CD14-positive monocyte (primary cell): ENCODE data around the gene TUBB1. TPM values are rescaled to one million over a fixed set of nuclear protein-coding genes. Genes with fewer than 3 reads are reported as not detected.

Experiments
- DNase-seq, 3 donors: peaks; one replicate each; pipeline ENCODE4 v3.0.0-alpha.2; 2011 to 2022
- H2AFZ ChIP-seq: 2 replicates; pipeline ENCODE4 v1.6.0; 2012; ENCODE audit warnings: mild to moderate bottlenecking, low read depth, low read length, inconsistent platforms; ENCODE audit not compliant: insufficient read depth, poor library complexity, severe bottlenecking
- H3K27ac ChIP-seq, 2 donors: 1 replicate in 1 of 2; 2 replicates in 1 of 2; pipeline ENCODE4 v1.5.1; 2012 to 2013; ENCODE audit warnings: low read length in 2 of 2, control low read depth in 1 of 2, inconsistent platforms in 1 of 2, low read depth in 1 of 2, mild to moderate bottlenecking in 1 of 2
- H3K27me3 ChIP-seq, 2 donors: one replicate each; pipeline versions ENCODE4 v1.6.0 to v1.6.1; 2011 to 2013; ENCODE audit warnings: low read length in 2 of 2; ENCODE audit not compliant: control insufficient read depth in 2 of 2, insufficient read depth in 2 of 2
- H3K36me3 ChIP-seq, 2 donors: replicated peaks in 1 of 2; 1 replicate in 1 of 2; 2 replicates in 1 of 2; pipeline versions ENCODE4 v1.5.1 to v1.6.1; 2012 to 2013; ENCODE audit warnings: low read length in 2 of 2, control low read depth in 1 of 2, inconsistent platforms in 1 of 2, mild to moderate bottlenecking in 1 of 2; ENCODE audit not compliant: insufficient read depth in 2 of 2, control insufficient read depth in 1 of 2
- H3K4me1 ChIP-seq, 2 donors: 1 replicate in 1 of 2; 2 replicates in 1 of 2; pipeline versions ENCODE4 v1.5.1 to v1.6.1; 2012 to 2013; ENCODE audit warnings: low read length in 2 of 2, control low read depth in 1 of 2, inconsistent platforms in 1 of 2, mild to moderate bottlenecking in 1 of 2, moderate library complexity in 1 of 2; ENCODE audit not compliant: insufficient read depth in 2 of 2, control insufficient read depth in 1 of 2
- H3K4me2 ChIP-seq: replicated peaks from 2 replicates; pipeline ENCODE3; 2012; ENCODE audit warnings: low read length, moderate library complexity, mild to moderate bottlenecking; ENCODE audit not compliant: poor library complexity, severe bottlenecking; ENCODE audit errors: extremely low read depth
- H3K4me3 ChIP-seq, 3 experiments: fragments of 200-600 bp in 1 of 3; sonication (generic) in 1 of 3; replicated peaks in 1 of 3; 1 replicate in 2 of 3; 2 replicates in 1 of 3; pipeline ENCODE4 v1.5.1; 2011 to 2013; ENCODE audit warnings: low read length in 3 of 3, mild to moderate bottlenecking in 3 of 3, control low read depth in 2 of 3, low read depth in 2 of 3, inconsistent platforms in 1 of 3, moderate library complexity in 1 of 3
- H3K79me2 ChIP-seq: 2 replicates; pipeline ENCODE4 v1.6.0; 2012; ENCODE audit warnings: mild to moderate bottlenecking, control low read depth, inconsistent platforms, low read length, moderate library complexity; ENCODE audit not compliant: insufficient read depth
- H3K9ac ChIP-seq: 2 replicates; pipeline ENCODE4 v1.6.0; 2017; ENCODE audit warnings: low read length, mild to moderate bottlenecking; ENCODE audit not compliant: insufficient read depth, poor library complexity, severe bottlenecking
- H3K9me3 ChIP-seq, 2 donors: replicated peaks in 1 of 2; 1 replicate in 1 of 2; 2 replicates in 1 of 2; pipeline versions ENCODE4 v1.5.1 to v1.6.1; 2012 to 2013; ENCODE audit warnings: low read length in 2 of 2, control low read depth in 1 of 2; ENCODE audit not compliant: control insufficient read depth in 1 of 2, insufficient read depth in 1 of 2
- H4K20me1 ChIP-seq: 2 replicates; pipeline ENCODE4 v1.6.0; 2012; ENCODE audit warnings: mild to moderate bottlenecking, low read length, control low read depth, moderate library complexity; ENCODE audit not compliant: insufficient read depth
- H3K27ac Mint-ChIP-seq, 7 donors: one replicate each; pipeline ENCODE4 v1.8.0; 2020; ENCODE audit warnings: mild to moderate bottlenecking in 7 of 7, mixed read lengths in 7 of 7, moderate library complexity in 6 of 7, inconsistent platforms in 2 of 7
- H3K27me3 Mint-ChIP-seq, 3 donors: one replicate each; pipeline ENCODE4 v1.8.0; 2021 to 2022; ENCODE audit warnings: low read depth in 3 of 3, mild to moderate bottlenecking in 3 of 3, mixed read lengths in 3 of 3, moderate library complexity in 3 of 3, inconsistent platforms in 1 of 3
- H3K36me3 Mint-ChIP-seq, 2 donors: one replicate each; pipeline ENCODE4 v1.8.0; 2020; ENCODE audit warnings: mixed read lengths in 2 of 2, inconsistent platforms in 1 of 2, mild to moderate bottlenecking in 1 of 2
- H3K4me1 Mint-ChIP-seq: one replicate; pipeline ENCODE4 v1.8.0; 2020; ENCODE audit warnings: mild to moderate bottlenecking, mixed read lengths
- H3K4me3 Mint-ChIP-seq, 2 donors: one replicate each; pipeline ENCODE4 v1.8.0; 2020; ENCODE audit warnings: mild to moderate bottlenecking in 2 of 2, mixed read lengths in 2 of 2, moderate library complexity in 1 of 2
- H3K9me3 Mint-ChIP-seq, 7 donors: one replicate each; pipeline ENCODE4 v1.8.0; 2020 to 2022; ENCODE audit warnings: mixed read lengths in 7 of 7, mild to moderate bottlenecking in 6 of 7, moderate library complexity in 6 of 7, inconsistent platforms in 2 of 7
- WGBS: methylation state at CpG from one replicate; pipeline ENCODE4 v1.1.5; 2013; ENCODE audit warnings: missing lambda C conversion rate; ENCODE audit not compliant: insufficient coverage; 5-methylcytosine and 5-hydroxymethylcytosine counted together
- intact Hi-C, 2 donors: fragments of 100-400 bp; cut with micrococcal nuclease; formaldehyde crosslinking; loops; one replicate each; pipeline versions ENCODE4 v1.15.0 to v1.15.1; 2023
- polyA plus RNA-seq, 3 donors: library from polyadenylated mRNA; depleted of rRNA in 1 of 3; unstranded in 2 of 3; stranded (reverse) in 1 of 3; fragments of 300-500 nt in 2 of 3; fragments of >200 nt in 1 of 3; fragmentation: Illumina TruSeq in 2 of 3; gene quantifications; 1 replicate in 2 of 3; 2 replicates in 1 of 3; pipeline ENCODE4 v1.2.3, GENCODE V29; 2012 to 2021
- TF ChIP-seq, protein P1 (sequence below): fragments of 200-600 bp; IDR thresholded peaks from one replicate; pipeline ENCODE4 v1.8.0; 2022; ENCODE audit warnings: antibody characterized with exemption, mild to moderate bottlenecking

The TUBB1 gene
- polyA plus RNA-seq, 3 donors: 0.09 to 3.1 (median 2.4) TPM

- no peak overlapping the region for H3K4me3 ChIP-seq
- H3K4me3 Mint-ChIP-seq: no peak overlapping the region
- no peak overlapping the region for H3K27ac Mint-ChIP-seq
- no peak overlapping the region for H3K27ac ChIP-seq
- WGBS: 80% methylated on average over 1 of the region's 7 CpGs
- H3K4me1 ChIP-seq: no peaks in the 10 kb centered on the region
- TF ChIP-seq, protein P1, sequence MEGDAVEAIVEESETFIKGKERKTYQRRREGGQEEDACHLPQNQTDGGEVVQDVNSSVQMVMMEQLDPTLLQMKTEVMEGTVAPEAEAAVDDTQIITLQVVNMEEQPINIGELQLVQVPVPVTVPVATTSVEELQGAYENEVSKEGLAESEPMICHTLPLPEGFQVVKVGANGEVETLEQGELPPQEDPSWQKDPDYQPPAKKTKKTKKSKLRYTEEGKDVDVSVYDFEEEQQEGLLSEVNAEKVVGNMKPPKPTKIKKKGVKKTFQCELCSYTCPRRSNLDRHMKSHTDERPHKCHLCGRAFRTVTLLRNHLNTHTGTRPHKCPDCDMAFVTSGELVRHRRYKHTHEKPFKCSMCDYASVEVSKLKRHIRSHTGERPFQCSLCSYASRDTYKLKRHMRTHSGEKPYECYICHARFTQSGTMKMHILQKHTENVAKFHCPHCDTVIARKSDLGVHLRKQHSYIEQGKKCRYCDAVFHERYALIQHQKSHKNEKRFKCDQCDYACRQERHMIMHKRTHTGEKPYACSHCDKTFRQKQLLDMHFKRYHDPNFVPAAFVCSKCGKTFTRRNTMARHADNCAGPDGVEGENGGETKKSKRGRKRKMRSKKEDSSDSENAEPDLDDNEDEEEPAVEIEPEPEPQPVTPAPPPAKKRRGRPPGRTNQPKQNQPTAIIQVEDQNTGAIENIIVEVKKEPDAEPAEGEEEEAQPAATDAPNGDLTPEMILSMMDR: peak; percentile 18
- H3K36me3 ChIP-seq: no peaks in the 10 kb centered on the region
- no peak for DNase-seq
- H3K27me3 ChIP-seq: peaks cover 15 to 33% of the 10 kb centered on the region in 2 donors
- intact Hi-C loops: no loop called here
- no peaks in the 10 kb centered on the region for H3K4me1 Mint-ChIP-seq
- peaks cover 0 to 4% (median 0%) of the 10 kb centered on the region in 7 donors for H3K9me3 Mint-ChIP-seq
- no peaks in the 10 kb centered on the region for H3K79me2 ChIP-seq
- H3K4me2 ChIP-seq: no peak overlapping the region
- H4K20me1 ChIP-seq: no peaks in the 10 kb centered on the region
- H3K9ac ChIP-seq: no peak overlapping the region
- H2AFZ ChIP-seq: no peak overlapping the region
- no peaks in the 10 kb centered on the region for H3K36me3 Mint-ChIP-seq
- H3K9me3 ChIP-seq: no peaks in the 10 kb centered on the region
- H3K27me3 Mint-ChIP-seq: peaks cover 1 to 24% (median 21%) of the 10 kb centered on the region in 3 donors
Observed at GRCh38 chr20:59055302-59055701, 36.1 kb downstream of the TUBB1 start.

DNA sequence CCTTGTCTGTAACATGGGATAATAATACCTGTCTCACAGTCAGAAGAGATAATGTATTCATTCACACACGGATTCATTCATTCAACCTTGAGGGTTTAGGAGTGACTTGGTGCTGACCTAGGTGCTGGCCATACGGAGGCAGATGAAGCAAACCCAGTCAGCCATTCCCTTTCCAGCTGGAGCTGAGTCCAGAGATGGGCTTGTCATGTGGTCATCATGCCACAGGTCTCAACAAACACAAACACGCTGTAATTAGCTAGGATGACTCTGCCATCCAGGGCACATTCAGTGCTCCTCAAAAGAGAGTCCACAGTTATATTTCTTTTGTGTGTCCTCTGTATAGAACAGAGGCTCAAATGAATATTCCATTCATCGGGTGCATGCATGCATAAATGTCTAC is 42.9 kb downstream of the TUBB1 start:
- intact Hi-C loops: no loop called here
- Histone ChIP-seq H3K36me3 (no peaks in the 10 kb centered on the region), H3K4me2 (no peak overlapping the region), H3K9ac (no peak overlapping the region), H3K79me2 (no peaks in the 10 kb centered on the region), H3K27ac (no peak overlapping the region), H3K9me3 (no peaks in the 10 kb centered on the region), H3K27me3 (peaks cover 20 to 21% of the 10 kb centered on the region in 2 donors), H3K4me3 (no peak overlapping the region), H2AFZ (no peak overlapping the region), H4K20me1 (no peaks in the 10 kb centered on the region), H3K4me1 (no peaks in the 10 kb centered on the region)
- peak overlapping the region in 1 of 2 donors; percentile 4 for H3K4me3 Mint-ChIP-seq
- H3K27me3 Mint-ChIP-seq: peaks cover 16 to 23% (median 16%) of the 10 kb centered on the region in 3 donors
- no peak for DNase-seq
- TF ChIP-seq, protein P1: no peak
- no peaks in the 10 kb centered on the region for H3K36me3 Mint-ChIP-seq
- no CpG with 5 or more reads among the region's 4 CpGs for WGBS
- no peaks in the 10 kb centered on the region for H3K9me3 Mint-ChIP-seq
- H3K27ac Mint-ChIP-seq: no peak overlapping the region
- H3K4me1 Mint-ChIP-seq: no peaks in the 10 kb centered on the region
